DMS153 treated with DMSO at 0.1 percent for 48 hours (cell line): ENCODE results near the gene ASF1B.
"Not testable (repeated sequence)": the region's sequence is repeated elsewhere in the genome, so short reads cannot be mapped to it uniquely, and the experiment has no call there.

Source experiments
- DNase-seq: peaks from one replicate; lab custom pipeline; 2025; ENCODE audit not compliant: unreplicated experiment; lab: John Stamatoyannopoulos, UW

ASF1B gene

DNA sequence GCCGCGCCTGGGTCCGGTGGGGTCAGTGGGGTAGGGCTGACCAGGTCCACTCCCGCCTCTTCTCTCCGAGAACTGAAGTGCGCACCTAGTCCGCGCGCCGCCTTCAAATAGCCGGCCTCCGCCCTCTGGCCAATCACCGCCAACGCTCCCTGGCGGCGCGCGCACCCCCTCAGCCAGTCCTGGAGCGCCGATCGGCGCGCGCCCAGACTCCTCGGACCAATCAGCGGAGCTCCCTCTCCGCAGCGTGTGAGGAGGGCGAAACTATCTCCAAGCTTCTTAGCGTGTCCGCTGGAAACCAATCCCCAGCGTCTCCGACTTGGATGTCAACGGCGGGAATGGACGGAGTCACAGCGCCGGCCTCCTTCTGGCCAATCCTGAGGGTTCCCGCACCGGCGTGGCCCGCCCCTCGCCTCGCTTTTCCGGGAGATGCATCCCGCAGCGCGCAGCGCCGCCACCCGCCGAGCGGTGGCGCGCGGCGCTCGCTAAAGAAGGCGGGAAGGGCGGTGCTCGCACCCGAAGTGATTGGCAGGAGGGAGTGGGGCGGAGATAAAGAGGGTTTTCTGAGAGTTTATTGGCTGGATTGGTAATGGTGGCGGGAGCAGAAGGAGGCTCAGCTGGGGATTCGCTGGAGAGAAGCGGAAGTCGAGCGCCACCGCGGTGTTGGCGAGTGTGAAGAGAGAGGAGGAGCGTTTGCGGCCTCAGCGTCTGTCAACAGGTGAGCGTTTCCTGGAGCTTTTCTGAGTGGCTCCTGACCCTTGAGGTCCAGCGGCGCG lies at the start of gene ASF1B:
TSS of gene ASF1B (minus strand) at position 81 of the 773 bp plus-strand sequence. CDS start 133 bp downstream, outside the sequence.
- DNase-seq: peak; percentile 100

DNA sequence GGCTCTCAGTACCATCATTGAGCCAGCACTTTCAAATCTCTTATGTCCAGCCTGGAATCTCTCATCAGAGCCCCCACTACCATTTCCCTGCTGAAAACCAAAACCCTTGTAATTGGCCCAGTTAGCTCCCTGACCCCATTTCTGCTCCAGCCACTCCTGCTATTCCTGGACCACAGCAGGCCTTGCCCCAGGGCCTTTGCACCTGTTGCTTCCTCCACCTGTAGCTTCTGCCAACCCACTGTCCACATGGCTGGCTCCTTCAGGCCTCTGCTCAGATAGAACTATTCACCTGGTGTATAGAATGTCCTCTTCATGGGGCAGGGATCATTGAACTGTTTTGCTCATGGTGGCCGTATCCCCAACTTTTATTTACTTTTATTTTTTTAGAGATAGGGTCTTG lies 49.3 kb upstream of the ASF1B start:
- not testable (repeated sequence) for DNase-seq

DNA sequence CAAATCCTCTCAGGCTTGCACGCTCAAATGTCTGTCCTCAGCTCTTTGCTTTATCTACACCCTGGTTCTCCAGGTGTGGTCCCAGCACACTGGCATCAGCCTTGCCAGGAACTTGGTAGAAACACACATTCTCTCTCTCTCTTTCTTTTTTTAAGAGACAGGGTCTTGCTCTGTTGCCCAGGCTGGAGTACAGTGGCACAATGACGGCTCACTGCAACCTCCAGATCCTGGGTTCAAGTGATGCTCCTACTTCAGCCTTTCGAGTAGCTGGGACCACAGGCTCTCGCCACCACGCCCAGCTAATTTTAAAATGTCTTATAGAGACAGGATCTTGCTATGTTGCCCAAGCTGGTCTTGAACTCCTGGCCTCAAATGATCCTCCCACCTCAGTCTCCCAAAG lies 48.8 kb upstream of the ASF1B start:
- no peak for DNase-seq

DNA sequence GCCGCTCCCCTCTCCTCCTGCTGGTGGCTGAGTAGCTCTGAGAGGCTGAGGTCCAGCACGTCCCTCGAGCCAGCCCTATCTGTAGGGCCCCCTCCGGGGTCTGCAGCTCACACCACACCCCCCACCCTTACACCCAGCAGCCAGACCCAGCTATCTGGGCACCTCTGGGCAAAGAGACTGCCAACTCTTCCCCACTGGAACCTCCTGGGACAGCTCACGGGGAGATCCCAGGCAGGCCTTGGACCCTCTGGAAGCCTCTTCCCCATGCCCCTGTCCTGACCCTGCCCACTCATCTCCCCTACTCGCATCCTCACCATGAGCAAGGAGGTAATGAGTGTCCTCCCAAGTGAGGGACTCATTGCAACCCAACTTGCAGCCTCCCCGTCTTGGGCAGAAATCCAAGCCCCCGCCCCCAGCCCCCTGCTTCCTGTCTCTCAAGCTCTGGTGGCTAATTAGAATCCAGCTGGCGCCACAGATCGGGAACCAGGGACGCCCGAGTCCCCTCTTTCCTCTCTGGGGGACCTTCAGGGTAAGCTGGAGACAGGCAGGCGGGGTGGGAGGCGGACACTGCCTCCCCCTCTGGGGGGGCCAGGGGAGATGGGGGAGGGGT lies 47.5 kb upstream of the ASF1B start:
- no peak for DNase-seq

DNA sequence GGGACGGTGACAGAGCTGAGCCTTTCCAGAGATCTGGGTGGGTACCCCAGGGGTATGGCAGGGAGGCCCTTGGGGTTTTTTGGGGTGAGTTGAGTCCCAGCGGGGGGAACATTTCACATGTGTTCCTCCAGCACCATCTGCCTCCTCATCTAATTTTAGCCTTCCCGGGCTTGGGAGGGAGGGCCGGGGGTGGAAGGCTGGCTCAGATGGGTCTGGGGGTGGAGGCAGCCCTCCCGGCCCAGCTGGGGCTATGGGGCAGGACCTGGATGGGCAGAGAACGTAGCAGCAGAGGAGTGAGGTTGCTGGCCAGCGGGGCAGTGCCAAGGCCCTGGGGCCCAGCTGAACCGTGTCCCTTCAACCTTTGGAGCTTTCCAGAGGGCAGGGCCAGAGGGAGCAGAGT lies 46.1 kb upstream of the ASF1B start:
- DNase-seq: no peak

DNA sequence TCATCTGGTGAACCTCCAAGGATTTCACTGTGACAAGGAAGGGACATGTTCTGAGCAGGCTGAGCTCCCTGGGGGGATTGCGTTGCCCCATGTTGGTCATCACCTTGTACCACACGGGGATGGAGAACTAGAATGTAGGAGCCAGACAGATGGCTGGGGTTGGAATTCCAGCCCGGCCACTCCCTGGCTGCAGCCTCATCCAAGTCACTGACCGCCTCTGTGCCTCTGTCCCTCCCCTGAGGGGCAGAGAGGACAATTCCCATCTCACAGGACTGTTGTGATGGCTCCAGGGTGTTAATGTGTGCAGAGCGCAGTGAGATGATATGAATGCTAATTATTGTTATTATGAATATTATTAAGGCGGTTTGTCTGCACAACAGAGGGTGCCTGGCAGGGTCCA lies 45.5 kb upstream of the ASF1B start:
- DNase-seq: no peak

DNA sequence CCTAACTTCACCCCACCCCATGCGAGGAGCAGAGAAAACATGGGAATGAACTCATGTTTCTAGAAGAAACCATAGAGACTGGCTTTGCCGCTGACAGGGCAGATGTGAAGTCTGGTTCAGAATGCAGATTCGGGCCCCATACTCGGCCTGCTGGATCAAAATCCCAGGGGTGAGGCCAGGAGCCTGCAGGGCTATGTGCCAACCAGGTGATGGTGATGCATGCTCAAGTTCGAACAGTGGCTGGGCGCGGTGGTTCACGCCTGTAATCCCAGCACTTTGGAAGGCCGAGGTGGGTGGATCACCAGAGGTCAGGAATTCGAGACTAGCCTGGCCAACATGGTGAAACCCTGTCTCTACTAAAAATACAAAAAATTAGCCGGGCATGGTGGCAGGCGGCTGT lies 44.8 kb upstream of the ASF1B start:
- not testable (repeated sequence) for DNase-seq

DNA sequence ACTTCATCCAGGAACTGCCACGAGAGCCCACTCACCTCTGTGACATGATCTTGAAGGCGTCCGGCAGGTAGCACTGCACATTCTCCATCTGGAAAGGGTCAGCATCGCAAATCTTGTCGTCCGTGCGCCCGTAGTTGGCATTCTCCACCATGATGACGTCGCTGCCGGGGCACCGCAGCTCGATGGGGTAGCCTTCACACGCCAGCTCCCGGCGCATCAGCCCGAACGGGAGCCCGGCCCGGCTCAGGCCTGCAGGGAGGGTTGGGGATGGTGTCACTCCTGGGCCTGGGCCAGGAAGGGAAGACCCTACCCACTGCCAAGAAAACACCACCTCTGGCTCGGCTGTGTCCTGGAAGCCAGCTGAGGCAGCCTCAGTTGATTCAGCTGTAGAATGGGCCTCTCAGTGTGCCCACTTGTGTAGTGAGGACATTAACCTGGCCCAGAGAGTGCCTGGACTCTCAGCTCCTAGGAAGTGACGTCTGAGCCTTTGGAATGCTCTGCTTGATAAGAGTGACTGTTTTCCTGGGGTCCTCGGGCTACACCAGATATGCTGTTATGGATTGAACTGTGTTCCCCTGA lies 41.2 kb upstream of the ASF1B start:
- DNase-seq: no peak

DNA sequence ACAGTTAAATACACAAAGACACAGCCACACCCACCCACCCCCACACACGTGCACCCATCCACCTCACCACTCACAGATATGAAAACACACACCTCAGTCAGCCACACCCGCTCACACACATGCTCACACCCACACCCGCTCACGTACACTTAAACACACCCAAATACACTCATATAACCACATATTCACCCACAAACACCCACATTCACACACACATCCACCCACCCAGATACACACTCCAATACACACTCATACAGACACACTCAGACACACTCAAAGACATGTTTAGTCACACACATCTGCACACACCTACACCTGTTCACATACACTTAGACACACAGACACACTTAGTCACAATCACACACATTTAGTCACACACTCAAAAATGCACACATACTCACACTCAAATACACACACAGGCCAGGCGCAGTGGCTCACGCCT lies 39.0 kb upstream of the ASF1B start:
- no peak for DNase-seq

DNA sequence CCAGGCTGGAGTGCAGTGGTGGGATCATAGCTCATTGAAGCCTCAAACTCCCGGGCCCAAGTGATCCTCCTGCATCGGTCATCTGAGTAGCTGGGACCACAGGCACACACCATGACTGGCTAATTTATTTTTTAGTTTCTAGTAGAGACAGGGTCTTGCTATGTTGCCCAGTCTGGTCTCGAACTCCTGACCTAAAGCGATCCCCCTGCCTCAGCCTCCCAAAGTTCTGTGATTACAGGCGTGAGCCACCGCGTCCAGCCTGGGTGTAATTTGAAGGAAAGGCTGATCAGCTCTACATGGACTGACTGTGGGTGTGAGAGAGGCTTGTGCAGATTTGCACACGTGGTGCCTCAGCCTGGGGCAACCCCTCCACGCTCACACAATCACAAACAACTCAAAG lies 38.5 kb upstream of the ASF1B start:
- no peak for DNase-seq

DNA sequence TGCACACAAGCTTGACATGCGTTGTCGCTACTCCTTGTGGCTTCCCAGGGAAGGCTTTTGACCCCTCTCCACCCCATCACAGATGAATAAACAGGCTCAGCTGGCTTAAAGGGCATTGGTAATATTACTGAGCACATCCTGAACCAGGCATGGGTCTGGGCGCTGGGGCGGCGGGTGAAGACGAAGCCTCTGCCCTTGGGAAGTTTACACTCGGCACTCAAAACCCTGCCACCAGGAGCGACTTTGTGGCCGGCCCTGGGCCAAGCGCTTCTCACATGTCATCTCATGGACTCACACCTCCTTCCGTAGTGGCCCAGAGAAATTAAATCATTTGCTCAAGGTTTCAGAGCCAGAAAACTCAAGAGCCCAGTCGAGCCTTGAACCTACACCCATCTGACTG lies 32.6 kb upstream of the ASF1B start:
- no peak for DNase-seq

DNA sequence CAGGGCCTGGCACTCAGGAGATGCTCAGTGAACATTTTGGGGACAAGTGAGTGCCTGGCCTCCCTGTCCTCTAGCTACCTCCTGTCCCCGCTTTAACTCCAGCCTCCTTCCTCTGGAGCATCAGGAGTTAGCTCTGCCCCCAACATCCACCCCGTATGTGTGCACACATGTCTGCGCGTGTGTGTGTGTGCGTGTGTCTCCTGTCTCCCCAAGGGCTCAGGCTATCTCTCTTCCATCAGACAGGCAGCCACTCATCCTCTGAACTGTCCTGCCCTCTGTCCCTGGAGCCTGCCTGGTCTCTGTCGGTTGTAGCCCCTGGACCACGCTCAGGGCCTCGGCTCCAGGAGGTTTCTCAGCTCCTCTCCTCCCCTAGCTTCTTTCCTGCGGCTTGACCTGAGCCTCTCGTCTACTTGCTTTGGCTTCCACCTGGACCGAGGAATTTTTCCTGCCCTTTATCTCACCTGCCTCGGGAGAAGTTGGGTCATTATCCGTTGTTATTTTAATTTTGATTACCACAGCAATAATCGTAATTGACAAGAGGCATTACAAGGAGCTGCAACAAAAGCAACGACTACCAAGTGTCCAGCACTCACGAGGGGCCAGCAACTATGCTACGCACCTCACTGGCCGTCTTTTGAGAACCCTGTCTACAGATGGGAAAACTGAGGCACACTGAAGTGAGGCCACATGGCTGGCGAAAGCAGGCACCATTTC lies 32.0 kb upstream of the ASF1B start:
- DNase-seq: no peak

DNA sequence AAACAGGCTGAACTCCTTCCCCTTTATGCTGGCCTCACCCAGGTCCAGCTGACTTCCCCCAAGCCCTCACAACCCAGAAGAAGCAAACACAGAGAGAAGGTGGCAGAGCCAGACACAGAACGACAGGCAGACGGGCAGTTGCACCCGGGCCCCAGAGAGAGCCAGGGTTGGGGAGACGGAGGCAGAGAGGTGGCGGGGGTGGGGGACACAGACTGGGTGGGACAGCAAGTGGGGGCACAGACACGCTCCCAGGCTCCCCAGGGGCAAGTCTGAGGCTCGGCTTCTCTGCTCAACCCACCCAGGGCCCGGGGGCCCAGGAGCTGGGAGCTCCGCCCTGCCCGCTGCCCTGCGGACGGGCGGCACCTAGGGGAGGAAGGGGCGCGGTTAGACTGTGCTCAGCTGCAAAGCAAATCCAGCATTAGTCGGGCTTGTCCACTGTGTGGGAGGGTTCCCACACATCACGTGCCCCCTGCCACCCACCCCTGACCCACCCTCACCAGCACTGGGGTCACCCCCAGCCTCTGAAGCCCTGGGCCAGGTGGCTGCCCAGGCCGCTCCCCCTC lies 31.3 kb upstream of the ASF1B start:
- DNase-seq: no peak

DNA sequence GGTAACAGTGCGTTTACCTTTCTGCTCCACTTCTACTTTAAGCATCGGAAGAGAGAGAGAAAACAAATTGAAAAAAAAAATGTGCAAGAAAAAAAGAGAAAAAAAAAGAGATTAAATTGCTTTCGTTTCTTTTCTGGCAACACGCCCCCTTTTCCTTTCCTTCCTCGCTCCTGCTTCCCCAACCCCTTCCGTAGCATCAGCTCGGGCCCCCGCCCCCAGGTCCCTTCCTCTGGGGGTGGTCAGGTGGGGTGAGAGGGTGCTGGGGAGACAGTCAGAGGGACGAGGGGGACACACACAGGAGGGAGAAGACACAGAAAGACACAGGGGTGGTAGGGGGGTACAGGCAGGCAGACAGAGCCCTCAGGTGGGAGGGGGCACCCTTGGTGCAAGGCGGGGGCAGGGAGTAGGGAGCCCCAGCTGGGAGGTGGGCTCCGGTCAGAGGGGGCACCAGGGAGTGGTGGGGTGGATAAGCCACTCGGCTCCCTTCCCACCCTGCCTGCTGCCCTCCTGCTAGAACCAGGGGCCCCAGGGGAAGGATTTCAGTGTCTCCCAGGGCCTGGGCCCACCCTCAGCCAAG lies 30.7 kb upstream of the ASF1B start:
- DNase-seq: no peak

DNA sequence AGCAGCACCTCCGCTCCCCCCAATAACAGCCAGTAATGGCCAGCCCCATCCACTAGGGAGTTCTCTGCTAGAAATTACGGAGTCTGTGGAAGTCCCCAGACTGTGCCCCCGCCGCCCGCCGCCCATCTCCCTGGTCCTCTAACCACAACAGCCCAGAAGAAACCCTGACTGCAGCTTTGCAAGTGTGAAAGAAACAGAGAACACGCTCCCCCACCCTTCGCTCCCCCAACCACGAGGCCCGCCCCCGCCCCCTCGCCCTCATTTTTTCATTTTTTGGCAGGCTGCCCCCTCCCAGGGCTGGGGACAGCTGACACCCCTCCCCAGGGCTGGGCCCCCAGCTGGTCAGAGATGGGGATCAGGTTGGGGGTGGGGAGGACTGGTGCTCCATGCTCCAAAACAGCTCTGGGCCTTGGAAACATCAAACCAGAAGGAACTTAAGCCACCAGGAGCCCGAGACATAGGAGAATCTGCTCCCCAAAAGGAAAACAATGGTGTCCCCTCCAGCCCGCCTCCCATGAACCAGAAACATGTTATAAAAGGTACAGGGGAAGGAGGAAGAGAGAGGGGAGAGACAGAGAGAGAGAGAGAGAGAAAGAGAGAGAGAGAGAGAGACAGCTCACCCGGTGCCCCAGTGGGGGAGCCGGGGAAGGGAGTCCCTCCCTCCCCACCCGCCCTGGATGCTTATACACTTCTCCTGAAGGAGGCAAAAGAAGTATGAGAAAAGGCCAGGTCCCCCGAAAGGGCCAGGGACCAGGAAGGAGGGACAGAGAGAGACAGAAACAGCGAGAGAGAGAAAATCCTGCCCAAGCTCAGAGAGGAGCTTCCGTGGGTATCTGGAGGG lies 29.8 kb upstream of the ASF1B start:
- no peak for DNase-seq

DNA sequence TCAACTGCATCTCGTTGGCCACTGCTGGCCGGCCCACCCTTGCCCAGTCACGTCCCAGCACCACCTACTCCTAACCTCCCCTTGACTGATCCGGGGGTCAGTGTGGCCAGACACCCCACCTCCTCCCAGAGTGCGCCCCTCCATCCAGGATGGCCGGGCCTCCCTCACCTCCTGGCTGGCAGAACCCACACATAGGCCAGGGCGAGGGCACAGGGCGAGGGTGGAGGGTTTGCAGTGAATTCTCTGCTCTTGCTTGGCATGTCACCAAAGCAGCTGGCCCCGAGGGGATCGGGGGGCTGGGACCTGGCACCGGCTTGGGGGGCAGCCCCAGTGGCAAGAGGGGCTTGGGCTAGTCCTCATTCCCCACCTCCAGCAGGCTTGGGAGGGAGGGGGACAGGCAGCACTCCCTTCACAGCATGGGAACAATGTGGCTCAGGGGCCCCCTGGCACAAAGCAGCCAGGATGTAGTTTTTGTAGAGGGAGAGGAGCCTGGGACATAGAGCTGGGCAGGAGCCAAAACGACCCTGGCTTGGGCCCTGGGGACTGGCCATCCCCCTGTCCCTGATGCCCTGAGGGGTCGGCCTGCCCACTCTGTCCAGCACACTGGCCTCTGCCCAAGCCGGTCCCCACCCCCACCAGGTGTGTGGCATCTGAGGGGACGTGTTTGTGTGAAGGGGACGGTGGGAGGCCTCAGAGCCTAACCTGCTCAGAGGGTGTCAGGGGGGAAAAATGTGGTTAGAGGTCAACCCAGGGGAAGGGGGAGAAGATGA lies 28.5 kb upstream of the ASF1B start:
- DNase-seq: no peak

DNA sequence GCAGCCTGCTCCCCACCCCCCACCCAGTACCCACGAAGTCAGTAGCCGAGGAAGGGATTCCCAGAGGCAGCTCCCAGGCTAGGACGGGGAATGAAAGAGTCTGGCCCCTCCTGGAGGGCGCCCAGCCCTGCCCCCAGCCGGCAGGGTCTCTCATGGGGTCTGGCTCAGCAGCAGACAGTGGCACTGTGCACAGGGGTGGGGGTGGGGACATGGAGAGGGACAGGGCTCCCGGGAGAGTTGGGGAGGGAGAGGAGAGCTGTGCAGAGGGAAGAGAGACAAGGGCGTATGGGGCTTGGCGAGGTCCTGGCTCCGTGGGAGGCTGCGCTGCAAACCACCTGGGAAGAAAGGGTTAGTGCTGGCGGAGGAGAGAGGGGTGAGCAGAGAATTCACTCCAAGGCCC lies 27.7 kb upstream of the ASF1B start:
- DNase-seq: no peak

DNA sequence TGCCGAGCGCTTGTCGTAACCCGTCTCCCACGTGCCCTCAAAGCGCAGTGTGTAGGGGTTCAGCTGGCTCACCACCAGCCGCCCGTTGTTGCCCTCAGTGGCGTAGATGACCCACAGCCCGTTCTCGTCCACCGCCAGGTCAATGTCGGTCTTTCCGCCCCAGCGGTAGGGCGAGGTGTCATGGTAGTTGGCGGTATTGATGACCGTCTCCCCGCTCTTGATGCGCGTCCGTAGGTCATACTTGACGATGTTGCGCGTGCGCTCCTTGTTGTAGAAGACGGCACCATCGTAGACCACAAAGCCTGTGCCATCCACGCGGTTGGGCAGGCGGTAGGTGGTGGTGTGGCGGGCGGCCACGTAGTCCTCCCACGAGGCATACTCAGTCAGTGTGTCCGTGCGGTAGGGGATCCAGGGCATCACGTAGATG lies 26.5 kb upstream of the ASF1B start:
- no peak for DNase-seq

DNA sequence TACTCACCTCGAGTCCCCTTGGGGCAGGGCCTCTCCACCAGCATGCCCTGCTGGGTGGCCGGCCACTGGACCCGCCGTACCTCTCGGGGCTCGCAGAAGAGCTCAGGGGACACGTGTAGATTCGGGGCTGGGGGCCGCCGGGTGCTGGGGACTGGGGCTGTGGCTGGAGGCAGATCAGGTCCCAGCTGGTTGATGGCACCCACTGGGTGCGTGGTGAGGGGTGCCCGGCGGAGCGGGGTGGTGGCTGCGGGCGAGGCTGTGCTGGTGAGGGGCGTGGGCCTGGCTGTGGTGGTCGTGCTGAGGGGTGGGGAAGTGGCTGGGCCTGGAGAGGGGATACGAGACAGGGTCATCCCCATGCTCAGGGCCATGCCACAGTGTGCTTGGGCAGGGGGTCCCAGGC lies 24.9 kb upstream of the ASF1B start:
- no peak for DNase-seq
